Peyer's patch (tissue), 4 donors: Measurements from ENCODE around the gene SERTAD4. TPM values are rescaled to one million over a fixed set of nuclear protein-coding genes. Genes with fewer than 3 reads are reported as not detected.

Source experiments
- DNase-seq, 3 donors: peaks; one replicate each; pipeline ENCODE4 v3.0.0-alpha.2; 2017 to 2019
- H3K27ac ChIP-seq, 4 donors: fragments of 200-600 bp; sonication (generic); one replicate each; pipeline ENCODE4 v1.5.1; 2016 to 2019
- H3K27me3 ChIP-seq, 2 donors: fragments of 200-600 bp; sonication (generic); one replicate each; pipeline ENCODE4 v1.5.1; 2019
- H3K36me3 ChIP-seq, 3 donors: fragments of 200-600 bp; sonication (generic); one replicate each; pipeline ENCODE4 v1.5.1; 2016 to 2019
- H3K4me1 ChIP-seq, 4 donors: fragments of 200-600 bp; sonication (generic); one replicate each; pipeline ENCODE4 v1.5.1; 2016 to 2019
- H3K4me3 ChIP-seq, 4 donors: fragments of 200-600 bp; sonication (generic); 1 replicate in 3 of 4; 2 replicates in 1 of 4; pipeline ENCODE4 v1.5.1; 2016 to 2019; ENCODE audit warnings: mild to moderate bottlenecking in 1 of 4
- H3K9me3 ChIP-seq, 4 donors: fragments of 200-600 bp; sonication (generic); one replicate each; pipeline ENCODE4 v1.5.1; 2016 to 2019; ENCODE audit warnings: mild to moderate bottlenecking in 1 of 4
- POLR2A ChIP-seq, 2 donors: fragments of 450-650 bp; IDR thresholded peaks; one replicate each; pipeline ENCODE4 v1.5.1; 2017; ENCODE audit warnings: antibody characterized with exemption in 2 of 2, mild to moderate bottlenecking in 2 of 2, moderate library complexity in 2 of 2
- total RNA-seq, 4 donors: library from RNA; depleted of rRNA; stranded (reverse); fragments of >200 nt; gene quantifications; one replicate each; pipeline ENCODE4 v1.1.0, GENCODE V29; 2016
- TF ChIP-seq, protein P1 (sequence below), 6 experiments: fragments of 450-650 bp in 4 of 6; fragments of 200-600 bp in 2 of 6; sonication (generic) in 1 of 6; IDR thresholded peaks; one replicate each; pipeline ENCODE4 v1.5.1; 2017 to 2019; ENCODE audit warnings: antibody characterized with exemption in 6 of 6, mild to moderate bottlenecking in 3 of 6, moderate library complexity in 1 of 6

SERTAD4 gene
- total RNA-seq, 4 donors from 2014 or later = 0.18 to 1.7 (median 1.3) TPM

DNA sequence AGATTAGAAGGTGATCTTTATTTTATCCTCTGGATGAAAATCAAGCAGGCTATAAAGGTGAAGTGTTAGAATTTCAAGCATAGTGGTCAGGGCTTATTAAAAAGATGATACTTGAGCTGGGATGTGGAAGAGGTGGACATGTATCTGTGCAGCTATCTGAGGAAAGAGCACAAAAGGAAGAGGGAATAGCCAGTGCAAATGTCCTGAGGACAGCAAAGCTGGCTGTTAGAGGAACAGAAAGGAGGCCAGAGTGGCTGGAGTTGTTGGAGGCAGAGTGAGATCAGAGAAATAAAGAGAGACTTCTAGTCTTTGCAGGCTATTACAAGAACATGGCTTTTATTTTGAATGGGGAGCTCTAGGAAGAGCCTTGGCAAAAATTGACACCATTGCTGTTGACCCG, 4.4 kb upstream of the SERTAD4 start:
- peaks cover 0 to 11% (median 6%) of the 10 kb centered on the region in 4 donors for H3K4me1 ChIP-seq
- no peaks in the 10 kb centered on the region for H3K9me3 ChIP-seq
- no peak overlapping the region for H3K27ac ChIP-seq
- no peak for DNase-seq
- H3K4me3 ChIP-seq = no peak overlapping the region
- TF ChIP-seq POLR2A (IDR thresholded peaks at IDR 0.05) = no peak
- TF ChIP-seq, protein P1, sequence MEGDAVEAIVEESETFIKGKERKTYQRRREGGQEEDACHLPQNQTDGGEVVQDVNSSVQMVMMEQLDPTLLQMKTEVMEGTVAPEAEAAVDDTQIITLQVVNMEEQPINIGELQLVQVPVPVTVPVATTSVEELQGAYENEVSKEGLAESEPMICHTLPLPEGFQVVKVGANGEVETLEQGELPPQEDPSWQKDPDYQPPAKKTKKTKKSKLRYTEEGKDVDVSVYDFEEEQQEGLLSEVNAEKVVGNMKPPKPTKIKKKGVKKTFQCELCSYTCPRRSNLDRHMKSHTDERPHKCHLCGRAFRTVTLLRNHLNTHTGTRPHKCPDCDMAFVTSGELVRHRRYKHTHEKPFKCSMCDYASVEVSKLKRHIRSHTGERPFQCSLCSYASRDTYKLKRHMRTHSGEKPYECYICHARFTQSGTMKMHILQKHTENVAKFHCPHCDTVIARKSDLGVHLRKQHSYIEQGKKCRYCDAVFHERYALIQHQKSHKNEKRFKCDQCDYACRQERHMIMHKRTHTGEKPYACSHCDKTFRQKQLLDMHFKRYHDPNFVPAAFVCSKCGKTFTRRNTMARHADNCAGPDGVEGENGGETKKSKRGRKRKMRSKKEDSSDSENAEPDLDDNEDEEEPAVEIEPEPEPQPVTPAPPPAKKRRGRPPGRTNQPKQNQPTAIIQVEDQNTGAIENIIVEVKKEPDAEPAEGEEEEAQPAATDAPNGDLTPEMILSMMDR (IDR thresholded peaks at IDR 0.05) = no peak
- peaks cover 0 to 3% of the 10 kb centered on the region in 2 donors for H3K27me3 ChIP-seq
- no peaks in the 10 kb centered on the region for H3K36me3 ChIP-seq

DNA sequence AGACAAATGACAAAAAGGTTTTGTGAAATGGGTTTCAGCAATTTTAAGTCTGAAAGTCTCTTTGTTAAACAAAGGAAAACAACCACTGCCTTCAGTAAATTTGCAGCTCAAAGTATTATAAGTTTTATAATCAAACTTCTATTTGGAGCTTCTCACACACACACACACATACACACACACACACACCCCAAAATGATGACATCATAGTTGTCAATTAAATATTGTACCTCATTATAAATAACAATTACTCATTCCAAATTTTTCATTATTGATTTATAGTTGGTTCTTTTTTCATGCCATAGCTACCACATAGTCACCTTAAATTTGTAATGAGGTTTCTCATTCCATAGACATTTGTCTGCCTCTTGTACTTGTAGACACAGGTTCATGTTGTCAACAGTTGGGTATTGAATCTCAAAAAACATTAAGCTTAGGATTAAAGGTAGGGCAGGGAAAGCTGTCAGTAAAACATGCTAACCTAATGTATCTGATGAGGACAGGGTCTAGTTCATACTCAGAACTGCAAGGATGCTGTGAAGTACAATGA, 2.4 kb upstream of the SERTAD4 start:
- peaks cover 0 to 7% of the 10 kb centered on the region in 2 donors for H3K27me3 ChIP-seq
- TF ChIP-seq, protein P1 (IDR thresholded peaks at IDR 0.05) = no peak
- no peak for TF ChIP-seq POLR2A (IDR thresholded peaks at IDR 0.05)

DNA sequence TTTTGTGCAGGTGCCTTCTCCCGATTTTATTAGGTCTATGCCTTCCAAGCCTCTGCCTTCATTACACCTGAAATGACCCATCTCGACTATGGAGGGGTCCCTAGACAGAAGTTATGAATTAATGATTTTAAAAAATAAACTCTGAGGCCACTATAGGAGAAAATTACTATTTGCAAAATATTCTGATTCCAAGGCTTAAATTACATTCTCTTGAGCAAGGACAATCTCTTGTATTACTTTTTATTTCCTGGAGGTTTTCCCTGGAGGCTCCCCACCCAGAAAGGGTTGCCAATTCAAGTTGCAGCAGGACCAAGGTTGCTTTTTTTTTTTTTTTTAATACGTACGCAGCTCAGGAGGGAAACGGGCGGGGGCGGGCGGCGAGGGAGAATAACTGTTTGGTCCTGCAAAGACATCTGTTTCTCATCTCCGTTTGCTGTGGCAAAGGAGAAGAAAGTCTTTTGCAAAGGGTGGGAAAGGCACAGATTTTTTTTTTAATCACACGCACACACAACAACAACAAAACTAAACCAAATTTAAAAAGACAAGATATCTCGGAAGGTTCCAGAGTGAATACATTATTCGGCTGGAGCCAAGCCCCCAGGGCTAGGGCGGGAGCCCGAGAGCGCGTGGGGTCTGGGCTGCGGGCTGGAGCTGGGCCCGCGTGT, 618 bp upstream of the SERTAD4 start:
- Histone ChIP-seq H3K4me1 (peaks cover 4 to 31% (median 12%) of the 10 kb centered on the region in 4 donors), H3K9me3 (no peaks in the 10 kb centered on the region), H3K27ac (peak overlapping the region in 2 of 4 donors; percentile 72 to 84), H3K27me3 (peaks cover 0 to 7% of the 10 kb centered on the region in 2 donors), H3K4me3 (peak overlapping the region; percentile 35 to 65 (median 51)), H3K36me3 (no peaks in the 10 kb centered on the region)
- DNase-seq = no peak
- TF ChIP-seq, protein P1 (IDR thresholded peaks at IDR 0.05) = no peak
- no peak for TF ChIP-seq POLR2A (IDR thresholded peaks at IDR 0.05)

More for the DNA sequence above, 2.4 kb upstream of the SERTAD4 start:
- peaks cover 4 to 21% (median 12%) of the 10 kb centered on the region in 4 donors for H3K4me1 ChIP-seq
- H3K36me3 ChIP-seq = no peaks in the 10 kb centered on the region
- H3K4me3 ChIP-seq = no peak overlapping the region
- DNase-seq = no peak
- no peaks in the 10 kb centered on the region for H3K9me3 ChIP-seq
- no peak overlapping the region for H3K27ac ChIP-seq

DNA sequence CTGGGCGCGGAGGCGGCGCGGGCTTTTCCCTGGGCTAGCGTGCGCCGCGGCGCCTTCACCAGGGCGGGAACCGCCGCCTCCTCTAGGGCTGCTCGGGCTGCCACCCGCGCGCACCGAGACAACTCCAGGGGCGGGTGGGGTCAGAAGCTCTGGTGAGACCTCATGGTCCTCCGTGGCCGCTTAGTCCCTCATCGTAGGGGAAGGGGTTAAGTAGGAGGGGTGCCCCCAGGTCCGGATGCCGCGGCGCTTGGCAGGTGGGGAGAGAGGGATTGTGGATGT, 559 bp downstream of the SERTAD4 start:
- Histone ChIP-seq H3K27me3 (peaks cover 0 to 7% of the 10 kb centered on the region in 2 donors), H3K9me3 (no peaks in the 10 kb centered on the region), H3K27ac (peak overlapping the region; percentile 15 to 84 (median 62)), H3K36me3 (no peaks in the 10 kb centered on the region), H3K4me3 (peak overlapping the region; percentile 35 to 65 (median 51)), H3K4me1 (peaks cover 4 to 41% (median 12%) of the 10 kb centered on the region in 4 donors)
- no peak for TF ChIP-seq POLR2A (IDR thresholded peaks at IDR 0.05)
- DNase-seq = peak in 1 of 3 donors; percentile 54

DNA sequence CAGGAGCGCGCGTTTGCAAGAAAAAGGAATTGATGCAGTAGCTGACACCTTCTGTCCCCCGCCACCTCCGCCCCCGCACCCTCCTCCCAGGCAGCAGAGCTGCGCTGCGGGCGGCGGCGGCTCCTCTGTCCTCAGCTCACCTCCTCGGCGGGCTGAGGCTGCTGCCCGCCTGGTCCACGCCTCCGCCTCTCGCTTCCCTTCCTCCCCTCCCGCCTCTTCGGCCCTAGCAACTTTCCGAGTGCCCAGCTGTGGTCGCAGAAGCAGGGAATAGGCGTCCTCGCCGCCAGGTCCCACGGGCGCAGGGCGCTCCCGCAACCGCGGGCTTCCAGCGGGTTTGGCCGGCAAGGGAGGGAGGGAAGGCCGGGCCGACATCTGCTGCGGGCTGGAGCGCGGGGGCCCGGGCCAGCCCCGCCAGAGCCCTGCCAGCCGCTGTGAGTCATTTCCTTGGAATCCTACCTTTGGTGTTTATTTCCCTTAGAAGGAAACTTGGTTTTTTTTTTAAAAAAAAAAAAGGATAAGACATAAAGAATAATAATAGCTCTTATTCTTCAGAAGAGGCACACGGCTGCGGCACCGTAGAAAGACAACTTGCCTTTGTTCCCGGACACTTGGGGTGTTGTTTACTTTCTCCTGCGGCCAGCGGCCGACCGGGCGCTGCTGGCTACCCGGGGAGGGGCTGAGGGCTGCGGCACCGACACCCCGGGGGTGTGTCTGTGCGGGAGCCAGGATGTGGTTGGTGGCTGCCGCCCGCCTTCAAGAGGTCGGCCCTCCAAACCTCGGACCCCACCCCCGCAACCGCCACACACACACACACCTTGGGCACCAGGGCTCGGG, 1.1 kb downstream of the SERTAD4 start:
- Histone ChIP-seq H3K4me1 (peaks cover 4 to 41% (median 12%) of the 10 kb centered on the region in 4 donors), H3K27me3 (peaks cover 0 to 7% of the 10 kb centered on the region in 2 donors), H3K4me3 (peak overlapping the region; percentile 35 to 65 (median 51)), H3K36me3 (no peaks in the 10 kb centered on the region), H3K9me3 (no peaks in the 10 kb centered on the region), H3K27ac (peak overlapping the region; percentile 15 to 84 (median 62))
- DNase-seq = no peak
- no peak for TF ChIP-seq POLR2A (IDR thresholded peaks at IDR 0.05)
- TF ChIP-seq, protein P1 (IDR thresholded peaks at IDR 0.05) = no peak
